GM10847 (cell line): ENCODE results near the gene RDH13.

Experiments used
- POLR2A ChIP-seq: IDR thresholded peaks from 2 replicates; pipeline ENCODE4 v1.6.1; 2011; ENCODE audit not compliant: insufficient read length; ENCODE audit errors: extremely low read depth

Gene RDH13

DNA sequence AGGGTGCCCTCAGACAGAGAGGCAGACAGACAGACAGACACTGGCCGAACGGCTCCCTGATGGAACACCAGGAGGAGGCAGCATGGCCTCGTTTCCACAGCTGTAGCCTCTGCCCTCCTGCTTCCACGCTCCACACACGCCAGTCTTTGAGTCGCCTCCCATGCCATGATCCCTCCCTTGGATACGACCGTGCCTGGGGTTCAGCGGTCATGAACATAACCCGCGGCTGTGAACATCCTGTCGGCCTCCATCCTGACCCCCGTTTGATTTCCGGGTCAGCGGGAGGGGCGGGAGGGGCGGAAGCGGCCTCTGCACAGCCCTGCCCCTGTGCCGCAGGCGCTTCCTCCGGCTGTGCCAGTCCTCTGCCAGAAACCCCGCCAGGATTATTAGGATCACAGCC lies 48.2 kb downstream of the RDH13 start:
- TF ChIP-seq POLR2A: no peak

DNA sequence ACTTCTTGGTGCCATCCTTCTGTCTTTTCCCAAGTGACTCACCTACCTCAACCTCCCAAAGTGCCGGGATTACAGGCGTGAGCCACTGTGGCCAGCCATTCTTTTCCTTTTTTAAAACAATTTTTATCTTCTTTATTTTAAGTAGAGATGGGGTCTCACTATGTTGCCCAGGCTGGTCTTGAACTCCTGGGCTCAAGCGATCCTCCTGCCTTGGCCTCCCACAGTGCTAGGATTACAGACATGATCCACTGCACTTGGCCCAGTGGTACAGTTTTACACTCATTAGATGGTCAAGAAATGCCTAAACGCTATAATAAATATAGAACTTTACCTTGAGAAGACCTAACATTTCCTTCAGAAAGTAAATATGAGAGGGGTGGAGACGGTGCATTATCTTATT lies 49.4 kb downstream of the RDH13 start:
- TF ChIP-seq POLR2A: no peak

GRCh38 chr19:55012306-55012705 lies 50.6 kb downstream of the RDH13 start:
- TF ChIP-seq POLR2A: no peak

DNA sequence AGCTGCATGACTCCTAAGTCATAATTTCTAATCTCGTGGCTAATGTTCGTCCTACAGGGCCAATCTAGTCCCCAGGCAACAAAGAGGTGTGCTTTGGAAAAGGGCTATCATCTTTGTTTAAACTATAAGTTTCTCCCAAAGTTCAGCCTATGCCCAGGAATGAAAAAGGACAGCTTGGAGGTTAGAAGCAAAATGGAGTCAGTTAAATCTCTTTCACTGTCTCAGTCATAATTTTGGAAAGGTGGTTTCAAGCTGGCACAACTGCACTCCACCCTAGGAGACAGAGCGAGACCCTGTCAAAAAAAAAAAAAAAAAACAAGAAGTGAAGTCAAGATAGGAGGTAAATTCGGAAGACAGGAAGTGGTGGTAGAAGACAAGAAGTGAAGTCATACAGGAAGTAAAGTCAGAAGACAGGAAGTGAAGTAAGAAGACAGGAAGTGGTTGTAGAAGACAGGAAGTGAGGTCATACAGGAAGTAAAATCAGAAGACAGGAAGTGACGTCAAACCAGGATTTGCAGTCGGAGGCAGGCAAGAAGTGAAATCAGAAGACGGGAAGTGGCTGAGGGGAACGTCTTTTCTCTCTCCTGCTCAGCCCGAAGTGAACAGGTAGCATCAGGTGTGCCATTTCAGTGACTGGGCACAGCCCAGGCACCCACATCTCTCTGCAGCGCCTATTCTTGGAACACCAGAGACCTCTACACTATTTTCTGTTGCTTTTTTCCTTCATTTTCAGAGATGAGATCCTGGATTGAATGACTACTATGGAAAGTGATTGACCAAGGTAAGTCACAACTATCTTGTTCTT lies 57.1 kb downstream of the RDH13 start:
- peak; percentile 12 for TF ChIP-seq POLR2A

GRCh38 chr19:55000761-55001160 lies 62.2 kb downstream of the RDH13 start:
- TF ChIP-seq POLR2A: no peak

- TF ChIP-seq POLR2A: no peak
Measured at GRCh38 chr19:54995561-54995960, 67.4 kb downstream of the RDH13 start.
